Measurements from ENCODE around the gene SMARCD1. TPM values are rescaled to one million over a fixed set of nuclear protein-coding genes. Genes with fewer than 3 reads are reported as not detected.

Gene SMARCD1
- total RNA-seq, 1 donor from 2014 or later, result 112 TPM

DNA sequence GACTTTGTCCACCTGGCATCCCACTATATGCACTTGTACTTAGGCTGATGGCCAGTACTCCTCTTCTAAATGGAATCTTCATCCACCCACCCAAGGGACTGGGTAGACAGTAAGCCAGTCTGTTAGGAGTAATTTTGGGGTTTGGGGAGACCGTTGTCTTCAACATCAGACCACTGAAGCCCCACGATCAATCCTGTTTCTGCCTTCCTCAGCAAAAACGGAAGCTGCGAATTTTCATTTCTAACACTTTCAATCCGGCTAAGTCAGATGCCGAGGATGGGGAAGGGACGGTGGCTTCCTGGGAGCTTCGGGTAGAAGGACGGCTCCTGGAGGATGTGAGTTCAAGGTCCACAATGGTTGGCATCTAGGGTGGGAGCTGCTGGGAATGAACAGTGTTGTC, 2.0 kb downstream of the SMARCD1 start:
- TF ChIP-seq, protein P1, sequence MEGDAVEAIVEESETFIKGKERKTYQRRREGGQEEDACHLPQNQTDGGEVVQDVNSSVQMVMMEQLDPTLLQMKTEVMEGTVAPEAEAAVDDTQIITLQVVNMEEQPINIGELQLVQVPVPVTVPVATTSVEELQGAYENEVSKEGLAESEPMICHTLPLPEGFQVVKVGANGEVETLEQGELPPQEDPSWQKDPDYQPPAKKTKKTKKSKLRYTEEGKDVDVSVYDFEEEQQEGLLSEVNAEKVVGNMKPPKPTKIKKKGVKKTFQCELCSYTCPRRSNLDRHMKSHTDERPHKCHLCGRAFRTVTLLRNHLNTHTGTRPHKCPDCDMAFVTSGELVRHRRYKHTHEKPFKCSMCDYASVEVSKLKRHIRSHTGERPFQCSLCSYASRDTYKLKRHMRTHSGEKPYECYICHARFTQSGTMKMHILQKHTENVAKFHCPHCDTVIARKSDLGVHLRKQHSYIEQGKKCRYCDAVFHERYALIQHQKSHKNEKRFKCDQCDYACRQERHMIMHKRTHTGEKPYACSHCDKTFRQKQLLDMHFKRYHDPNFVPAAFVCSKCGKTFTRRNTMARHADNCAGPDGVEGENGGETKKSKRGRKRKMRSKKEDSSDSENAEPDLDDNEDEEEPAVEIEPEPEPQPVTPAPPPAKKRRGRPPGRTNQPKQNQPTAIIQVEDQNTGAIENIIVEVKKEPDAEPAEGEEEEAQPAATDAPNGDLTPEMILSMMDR (IDR thresholded peaks at IDR 0.05; ENCODE audit: unreplicated experiment), result no peak
- Mint-ChIP-seq H3K4me1 (peaks cover 17% of the 10 kb centered on the region), H3K4me3 (no peak overlapping the region), H3K27me3 (ENCODE audit: low read depth) (no peaks in the 10 kb centered on the region), H3K27ac (no peak overlapping the region), H3K36me3 (peaks cover 18% of the 10 kb centered on the region), H3K9me3 (no peaks in the 10 kb centered on the region)
- no peak for DNase-seq (ENCODE audit: low spot score in 2 of 2, unreplicated experiment in 2 of 2)

DNA sequence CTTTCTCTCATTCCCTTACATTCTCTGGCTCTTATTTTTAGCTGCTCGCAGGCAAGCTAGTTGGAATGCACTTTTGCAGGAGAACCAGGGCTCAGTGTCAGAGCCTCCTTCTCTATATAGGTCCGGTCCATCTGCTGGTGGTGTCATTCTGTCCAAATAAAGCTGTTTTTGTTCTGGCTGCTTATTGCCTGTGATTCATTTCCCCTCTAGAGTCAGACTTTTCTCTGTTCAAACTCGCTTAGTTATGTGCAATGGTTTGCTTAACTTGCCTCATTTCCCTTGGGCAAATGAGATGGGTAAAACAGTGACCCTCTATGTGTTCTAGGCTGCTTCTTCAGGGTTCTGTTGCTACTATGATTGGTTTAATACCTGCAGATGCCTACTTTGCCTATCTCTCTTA, 2.9 kb downstream of the SMARCD1 start:
- Mint-ChIP-seq H3K27me3 (ENCODE audit: low read depth) (no peaks in the 10 kb centered on the region), H3K4me1 (peaks cover 17% of the 10 kb centered on the region), H3K27ac (no peak overlapping the region), H3K36me3 (peaks cover 20% of the 10 kb centered on the region), H3K4me3 (no peak overlapping the region), H3K9me3 (no peaks in the 10 kb centered on the region)
- TF ChIP-seq, protein P1 (IDR thresholded peaks at IDR 0.05; ENCODE audit: unreplicated experiment), result no peak
- DNase-seq (ENCODE audit: low spot score in 2 of 2, unreplicated experiment in 2 of 2), result no peak

GRCh38 chr12:50088577-50089335, 3.6 kb downstream of the SMARCD1 start:
- no peak for DNase-seq (ENCODE audit: low spot score in 2 of 2, unreplicated experiment in 2 of 2)
- H3K9me3 Mint-ChIP-seq, result no peaks in the 10 kb centered on the region
- TF ChIP-seq, protein P1 (IDR thresholded peaks at IDR 0.05; ENCODE audit: unreplicated experiment), result peak; percentile 66
- peak overlapping the region; percentile 32 for H3K27ac Mint-ChIP-seq
- no peaks in the 10 kb centered on the region for H3K27me3 Mint-ChIP-seq (ENCODE audit: low read depth)
- H3K36me3 Mint-ChIP-seq, result peaks cover 20% of the 10 kb centered on the region
- H3K4me1 Mint-ChIP-seq, result peaks cover 12% of the 10 kb centered on the region
- H3K4me3 Mint-ChIP-seq, result no peak overlapping the region

- no peak overlapping the region for H3K27ac Mint-ChIP-seq
- TF ChIP-seq, protein P1 (IDR thresholded peaks at IDR 0.05; ENCODE audit: unreplicated experiment), result no peak
- peaks cover 27% of the 10 kb centered on the region for H3K36me3 Mint-ChIP-seq
These were observed 4.6 kb downstream of the SMARCD1 start for GRCh38 chr12:50089730-50090129.

DNA sequence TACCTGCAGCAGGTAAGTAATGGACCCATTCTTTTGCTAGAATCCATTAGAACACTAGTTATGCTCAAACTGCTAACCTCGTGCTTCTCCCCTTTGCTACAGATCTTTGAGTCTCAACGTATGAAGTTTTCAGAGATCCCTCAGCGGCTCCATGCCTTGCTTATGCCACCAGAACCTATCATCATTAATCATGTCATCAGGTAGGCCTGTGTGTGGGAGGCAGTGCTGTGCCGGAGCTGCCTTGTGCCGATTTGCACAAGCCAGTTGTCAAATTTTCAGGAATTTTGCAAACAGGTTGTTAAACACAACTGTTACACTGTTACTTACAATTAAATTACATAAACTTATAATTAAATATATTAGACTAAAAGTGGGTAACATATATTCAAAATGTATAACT, 5.2 kb downstream of the SMARCD1 start:
- H3K27ac Mint-ChIP-seq, result no peak overlapping the region
- H3K4me1 Mint-ChIP-seq, result peaks cover 7% of the 10 kb centered on the region
- H3K9me3 Mint-ChIP-seq, result no peaks in the 10 kb centered on the region
- no peak overlapping the region for H3K4me3 Mint-ChIP-seq
- TF ChIP-seq, protein P1 (IDR thresholded peaks at IDR 0.05; ENCODE audit: unreplicated experiment), result no peak
- no peak for DNase-seq (ENCODE audit: low spot score in 2 of 2, unreplicated experiment in 2 of 2)
- peaks cover 31% of the 10 kb centered on the region for H3K36me3 Mint-ChIP-seq
- no peaks in the 10 kb centered on the region for H3K27me3 Mint-ChIP-seq (ENCODE audit: low read depth)

More at GRCh38 chr12:50089730-50090129, 4.6 kb downstream of the SMARCD1 start:
- Mint-ChIP-seq H3K27me3 (ENCODE audit: low read depth) (no peaks in the 10 kb centered on the region), H3K4me3 (no peak overlapping the region), H3K9me3 (no peaks in the 10 kb centered on the region), H3K4me1 (peaks cover 9% of the 10 kb centered on the region)
- no peak for DNase-seq (ENCODE audit: low spot score in 2 of 2, unreplicated experiment in 2 of 2)

Measured in mesothelial cell of epicardium (in vitro differentiated cells).